Measurements from ENCODE around the gene ANKMY1. TPM values are rescaled to one million over a fixed set of nuclear protein-coding genes. Genes with fewer than 3 reads are reported as not detected.
A peak's percentile ranks its signal among the peaks of the same experiment; 100 is the strongest.

Gene ANKMY1
- total and polyA plus RNA-seq, 2 of the 13 experiments (the other 11 are each of a cell fraction or from before 2014, with no cell fraction given): 11.7 to 18.8 TPM

DNA sequence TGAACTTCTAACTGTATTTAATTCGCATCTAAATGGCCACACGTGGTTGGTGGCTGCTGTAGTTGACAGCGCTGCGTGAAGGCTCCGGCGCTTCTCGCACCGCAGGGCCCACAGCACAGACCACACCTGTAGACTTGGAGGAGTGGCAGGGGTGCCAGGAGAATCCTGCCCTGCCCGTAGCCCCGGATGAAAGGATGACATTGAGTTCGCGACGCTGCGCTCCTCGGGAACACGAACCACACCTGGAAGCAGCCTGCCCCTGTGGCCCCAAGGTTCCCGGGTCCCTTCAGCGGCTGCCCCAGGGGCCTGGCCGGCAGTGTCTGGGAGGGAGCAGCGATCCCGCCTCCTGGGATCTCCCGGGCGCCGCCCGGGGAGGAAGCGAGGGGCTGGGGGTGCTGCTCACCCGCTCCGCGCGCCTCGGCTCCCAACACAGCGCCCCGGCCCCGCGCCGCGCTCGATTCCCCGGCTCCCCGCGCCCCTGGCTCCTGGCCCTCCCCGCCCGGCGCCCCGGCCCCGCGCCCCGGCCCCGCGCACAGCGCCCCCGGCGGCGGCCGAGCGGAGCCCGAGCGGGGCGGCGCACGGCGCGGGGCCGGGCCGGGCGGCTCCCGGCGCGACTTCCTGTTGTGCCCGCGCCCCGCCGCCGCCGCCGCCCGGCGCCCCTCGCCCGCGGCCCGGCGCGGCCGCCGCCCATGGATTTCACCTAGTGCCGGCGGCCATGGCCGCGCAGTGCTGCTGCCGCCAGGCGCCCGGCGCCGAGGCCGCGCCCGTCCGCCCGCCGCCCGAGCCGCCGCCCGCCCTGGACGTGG is 10.3 kb upstream of the ANKMY1 start, which contains the start of gene RNPEPL1 (continued):
- TF ChIP-seq, protein P1, sequence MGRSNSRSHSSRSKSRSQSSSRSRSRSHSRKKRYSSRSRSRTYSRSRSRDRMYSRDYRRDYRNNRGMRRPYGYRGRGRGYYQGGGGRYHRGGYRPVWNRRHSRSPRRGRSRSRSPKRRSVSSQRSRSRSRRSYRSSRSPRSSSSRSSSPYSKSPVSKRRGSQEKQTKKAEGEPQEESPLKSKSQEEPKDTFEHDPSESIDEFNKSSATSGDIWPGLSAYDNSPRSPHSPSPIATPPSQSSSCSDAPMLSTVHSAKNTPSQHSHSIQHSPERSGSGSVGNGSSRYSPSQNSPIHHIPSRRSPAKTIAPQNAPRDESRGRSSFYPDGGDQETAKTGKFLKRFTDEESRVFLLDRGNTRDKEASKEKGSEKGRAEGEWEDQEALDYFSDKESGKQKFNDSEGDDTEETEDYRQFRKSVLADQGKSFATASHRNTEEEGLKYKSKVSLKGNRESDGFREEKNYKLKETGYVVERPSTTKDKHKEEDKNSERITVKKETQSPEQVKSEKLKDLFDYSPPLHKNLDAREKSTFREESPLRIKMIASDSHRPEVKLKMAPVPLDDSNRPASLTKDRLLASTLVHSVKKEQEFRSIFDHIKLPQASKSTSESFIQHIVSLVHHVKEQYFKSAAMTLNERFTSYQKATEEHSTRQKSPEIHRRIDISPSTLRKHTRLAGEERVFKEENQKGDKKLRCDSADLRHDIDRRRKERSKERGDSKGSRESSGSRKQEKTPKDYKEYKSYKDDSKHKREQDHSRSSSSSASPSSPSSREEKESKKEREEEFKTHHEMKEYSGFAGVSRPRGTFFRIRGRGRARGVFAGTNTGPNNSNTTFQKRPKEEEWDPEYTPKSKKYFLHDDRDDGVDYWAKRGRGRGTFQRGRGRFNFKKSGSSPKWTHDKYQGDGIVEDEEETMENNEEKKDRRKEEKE (IDR thresholded peaks at IDR 0.05): no peak
- TF ChIP-seq HNF4G (IDR thresholded peaks at IDR 0.05; ENCODE audit: borderline replicate concordance, low read depth, low read length) (no peak), HNF4G (CRISPR knock-in tag; IDR thresholded peaks at IDR 0.05; ENCODE audit: borderline replicate concordance, low read depth) (0 out of 2 replicates have a peak, but pooled peaks have one; percentile 13), ATF7 (IDR thresholded peaks at IDR 0.05) (no peak), ATF7 (CRISPR knock-in tag; IDR thresholded peaks at IDR 0.05) (no peak), ZFYVE20 (CRISPR knock-in tag; IDR thresholded peaks at IDR 0.05; ENCODE audit: borderline replicate concordance, low read depth) (no peak), ZNF263 (CRISPR knock-in tag; IDR thresholded peaks at IDR 0.05) (peak; percentile 29; the same call in 1 of the 2 replicates), CAMTA2 (CRISPR knock-in tag; IDR thresholded peaks at IDR 0.05; ENCODE audit: borderline replicate concordance) (no peak), MIER3 (CRISPR knock-in tag; IDR thresholded peaks at IDR 0.05; ENCODE audit: borderline replicate concordance) (no peak), RXRA (CRISPR knock-in tag; IDR thresholded peaks at IDR 0.05) (peak; percentile 58; the same call in 1 of the 2 replicates), TCF12 (IDR thresholded peaks at IDR 0.05) (no peak), TCF12 (CRISPR knock-in tag; IDR thresholded peaks at IDR 0.05) (0 out of 2 replicates have a peak, but pooled peaks have one; percentile 4), ZNF556 (CRISPR knock-in tag; IDR thresholded peaks at IDR 0.05; ENCODE audit: borderline replicate concordance) (no peak), SMC3 (IDR thresholded peaks at IDR 0.05; ENCODE audit: low read length) (no peak), EEA1 (CRISPR knock-in tag; IDR thresholded peaks at IDR 0.05; ENCODE audit: borderline replicate concordance) (peak; percentile 83), AKAP8 (CRISPR knock-in tag; IDR thresholded peaks at IDR 0.05) (0 out of 2 replicates have a peak, but pooled peaks have one; percentile 67), DZIP1 (CRISPR knock-in tag; IDR thresholded peaks at IDR 0.05) (peak; percentile 57; the same call in 1 of the 2 replicates)
- TF ChIP-seq, protein P2, sequence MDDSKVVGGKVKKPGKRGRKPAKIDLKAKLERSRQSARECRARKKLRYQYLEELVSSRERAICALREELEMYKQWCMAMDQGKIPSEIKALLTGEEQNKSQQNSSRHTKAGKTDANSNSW (CRISPR knock-in tag; IDR thresholded peaks at IDR 0.05; ENCODE audit: borderline replicate concordance): no peak
- TF ChIP-seq, protein P3, sequence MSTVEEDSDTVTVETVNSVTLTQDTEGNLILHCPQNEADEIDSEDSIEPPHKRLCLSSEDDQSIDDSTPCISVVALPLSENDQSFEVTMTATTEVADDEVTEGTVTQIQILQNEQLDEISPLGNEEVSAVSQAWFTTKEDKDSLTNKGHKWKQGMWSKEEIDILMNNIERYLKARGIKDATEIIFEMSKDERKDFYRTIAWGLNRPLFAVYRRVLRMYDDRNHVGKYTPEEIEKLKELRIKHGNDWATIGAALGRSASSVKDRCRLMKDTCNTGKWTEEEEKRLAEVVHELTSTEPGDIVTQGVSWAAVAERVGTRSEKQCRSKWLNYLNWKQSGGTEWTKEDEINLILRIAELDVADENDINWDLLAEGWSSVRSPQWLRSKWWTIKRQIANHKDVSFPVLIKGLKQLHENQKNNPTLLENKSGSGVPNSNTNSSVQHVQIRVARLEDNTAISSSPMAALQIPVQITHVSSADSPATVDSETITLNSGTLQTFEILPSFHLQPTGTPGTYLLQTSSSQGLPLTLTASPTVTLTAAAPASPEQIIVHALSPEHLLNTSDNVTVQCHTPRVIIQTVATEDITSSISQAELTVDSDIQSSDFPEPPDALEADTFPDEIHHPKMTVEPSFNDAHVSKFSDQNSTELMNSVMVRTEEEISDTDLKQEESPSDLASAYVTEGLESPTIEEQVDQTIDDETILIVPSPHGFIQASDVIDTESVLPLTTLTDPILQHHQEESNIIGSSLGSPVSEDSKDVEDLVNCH (CRISPR knock-in tag; IDR thresholded peaks at IDR 0.05): no peak
- TF ChIP-seq, protein P4, sequence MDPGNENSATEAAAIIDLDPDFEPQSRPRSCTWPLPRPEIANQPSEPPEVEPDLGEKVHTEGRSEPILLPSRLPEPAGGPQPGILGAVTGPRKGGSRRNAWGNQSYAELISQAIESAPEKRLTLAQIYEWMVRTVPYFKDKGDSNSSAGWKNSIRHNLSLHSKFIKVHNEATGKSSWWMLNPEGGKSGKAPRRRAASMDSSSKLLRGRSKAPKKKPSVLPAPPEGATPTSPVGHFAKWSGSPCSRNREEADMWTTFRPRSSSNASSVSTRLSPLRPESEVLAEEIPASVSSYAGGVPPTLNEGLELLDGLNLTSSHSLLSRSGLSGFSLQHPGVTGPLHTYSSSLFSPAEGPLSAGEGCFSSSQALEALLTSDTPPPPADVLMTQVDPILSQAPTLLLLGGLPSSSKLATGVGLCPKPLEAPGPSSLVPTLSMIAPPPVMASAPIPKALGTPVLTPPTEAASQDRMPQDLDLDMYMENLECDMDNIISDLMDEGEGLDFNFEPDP (CRISPR knock-in tag; conservative IDR thresholded peaks at IDR 0.05): no peak

All from HepG2 (cell line).